ENCODE measurements around the gene WAS. TPM values are rescaled to one million over a fixed set of nuclear protein-coding genes. Genes with fewer than 3 reads are reported as not detected.

WAS gene
- polyA plus RNA-seq, 10 donors, result 3.0 to 8.0 (median 3.9) TPM

- no peak for DNase-seq
These were observed 27.7 kb downstream of the WAS start for GRCh38 chrX:48711162-48711928.

GRCh38 chrX:48711929-48712505, 28.4 kb downstream of the WAS start:
- DNase-seq, result no peak

DNA sequence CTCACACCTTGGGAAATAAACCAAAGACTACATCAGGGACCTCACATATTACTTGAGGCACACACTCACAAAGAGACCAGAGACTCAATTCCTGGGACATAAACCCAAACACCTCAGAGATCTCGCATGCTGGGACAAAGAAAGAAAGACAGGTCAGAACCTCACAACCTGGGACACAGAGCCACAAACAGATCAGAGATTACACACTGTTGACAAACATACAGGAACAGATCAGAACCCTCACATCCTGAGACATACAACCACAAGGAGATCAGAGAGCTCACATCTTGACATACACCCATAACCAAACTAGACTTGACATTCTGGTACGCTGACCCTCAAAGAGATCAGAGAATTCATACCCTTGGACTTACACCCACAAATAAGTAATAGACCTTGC, 30.2 kb downstream of the WAS start:
- DNase-seq, result no peak

GRCh38 chrX:48714573-48714972, 31.0 kb downstream of the WAS start:
- DNase-seq, result no peak

- DNase-seq, result peak in 1 of 3 donors; percentile 27
These were observed 31.5 kb downstream of the WAS start for GRCh38 chrX:48715072-48715471.

DNA sequence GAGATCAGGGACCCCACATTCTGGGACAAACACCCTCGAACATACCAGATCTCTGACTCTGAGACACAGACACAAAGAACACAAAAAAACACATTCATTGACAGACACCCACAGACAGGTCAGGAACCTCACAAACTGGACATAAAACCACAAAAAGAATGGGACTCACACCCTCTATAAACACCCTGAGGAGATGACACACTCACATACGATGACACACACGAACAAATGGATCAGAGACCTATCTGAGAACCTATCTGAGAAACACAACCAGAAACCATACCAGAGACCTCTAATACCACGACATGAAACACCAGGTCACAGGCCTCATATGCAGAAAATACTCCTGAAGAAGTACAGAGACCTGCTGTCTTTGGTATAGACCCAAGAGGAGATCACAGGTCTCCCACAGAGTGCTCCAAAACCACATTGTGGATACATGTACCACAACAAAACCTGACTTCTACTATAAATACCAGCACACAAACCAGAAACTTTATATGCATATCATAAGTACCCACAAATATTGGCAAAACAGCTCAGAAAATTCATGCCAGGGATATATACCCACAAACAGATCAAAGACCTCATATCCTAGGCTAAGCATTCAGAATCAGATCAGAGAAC, 32.4 kb downstream of the WAS start:
- DNase-seq, result no peak

DNA sequence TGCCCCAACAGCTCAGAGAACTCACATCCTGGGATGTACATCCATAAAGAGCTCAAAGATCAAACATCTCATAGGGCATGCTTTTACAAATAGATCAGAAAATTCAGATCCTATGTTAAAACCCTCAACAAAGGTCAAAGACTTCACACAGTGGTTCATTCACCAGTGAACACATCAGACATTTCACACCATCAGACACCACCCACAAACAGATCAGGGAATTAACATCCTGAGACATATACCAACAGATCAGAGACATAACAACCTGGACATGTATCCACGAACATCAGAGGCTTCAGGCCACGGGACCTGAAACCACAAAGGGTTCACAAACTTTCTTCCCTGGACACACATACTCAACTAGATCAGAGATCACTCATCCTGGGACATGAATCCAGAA, 36.4 kb downstream of the WAS start:
- DNase-seq, result no peak

- DNase-seq, result no peak
These were observed 37.1 kb downstream of the WAS start for GRCh38 chrX:48720577-48721250.

DNA sequence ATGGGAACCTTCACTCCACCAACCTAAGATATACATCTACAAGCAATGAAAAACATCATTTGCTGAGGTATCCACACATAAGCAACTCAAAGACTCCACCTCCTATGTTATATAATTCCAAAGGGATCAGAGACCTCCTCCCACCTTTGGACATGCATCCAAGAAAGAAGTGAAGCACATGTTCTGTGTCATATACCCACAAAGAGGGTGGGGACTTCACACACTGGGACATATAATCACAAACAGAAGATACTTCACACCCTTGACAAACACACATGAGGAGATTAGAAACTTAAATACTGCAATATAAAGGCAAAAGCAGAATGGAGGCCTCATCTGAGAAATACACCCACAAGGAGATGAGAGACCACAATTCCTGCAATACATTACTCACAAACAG, 38.3 kb downstream of the WAS start:
- no peak for DNase-seq

- no peak for DNase-seq
These were observed 43.0 kb downstream of the WAS start for GRCh38 chrX:48726596-48726995.

- no peak for DNase-seq
These were observed 45.1 kb downstream of the WAS start for GRCh38 chrX:48728653-48729052.

- no peak for DNase-seq
These were observed 52.7 kb downstream of the WAS start for GRCh38 chrX:48736303-48736702.

DNA sequence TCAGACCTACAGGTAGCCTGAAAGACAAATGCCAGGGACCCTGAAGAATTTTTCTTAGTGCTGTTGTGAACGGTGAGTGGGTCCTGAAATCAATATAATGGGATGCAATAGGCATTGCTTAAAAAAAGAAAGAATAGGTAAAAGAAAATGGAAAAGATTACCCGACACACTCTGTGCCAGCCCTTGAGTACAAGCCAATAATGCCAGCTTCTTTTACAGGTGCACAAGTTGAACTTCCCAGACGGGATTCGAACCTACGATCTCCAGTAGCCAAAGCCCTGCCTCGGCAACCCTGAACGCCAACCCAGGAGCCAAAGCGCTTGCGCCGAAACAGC, 53.2 kb downstream of the WAS start:
- no peak for DNase-seq

DNA sequence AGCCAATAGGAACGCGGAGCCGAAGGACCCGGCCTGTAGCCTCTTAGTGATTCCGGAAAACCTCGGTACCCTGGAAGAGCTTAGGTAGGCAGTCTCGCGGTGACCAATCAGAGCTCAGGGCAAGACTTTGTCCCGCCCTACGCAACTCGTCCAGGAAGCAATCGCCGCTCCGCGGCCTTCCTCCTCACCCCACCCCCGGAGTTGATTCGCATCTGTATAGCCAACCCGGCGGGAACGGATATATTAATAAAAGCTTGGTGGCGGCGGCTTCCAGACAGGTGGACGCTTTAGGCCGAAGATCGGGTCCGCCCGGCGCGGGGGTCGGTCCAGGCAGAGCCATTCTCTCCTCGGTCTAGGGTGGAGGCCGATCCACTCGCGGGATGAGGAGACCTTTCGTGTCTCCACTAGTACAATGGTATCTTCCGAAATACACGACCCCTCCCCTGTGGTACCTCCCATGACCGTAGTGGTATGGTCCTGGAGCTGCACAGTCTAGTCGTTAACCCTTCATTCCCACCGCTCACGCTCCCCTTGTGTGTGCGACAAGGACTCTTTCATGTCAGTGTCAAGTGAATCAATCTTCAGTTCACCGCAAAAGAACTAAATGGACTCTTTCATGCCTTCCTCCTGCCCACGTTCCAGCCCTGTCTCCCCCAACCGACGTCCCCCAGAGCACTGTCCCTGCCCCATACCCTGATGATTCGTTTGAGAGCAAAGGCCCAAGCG, 53.8 kb downstream of the WAS start:
- DNase-seq, result peak; percentile 95 to 97 (median 96)

GRCh38 chrX:48737940-48738339, 54.3 kb downstream of the WAS start:
- no peak for DNase-seq

Other genes with a start within 250 kb of the WAS start
- 10 to 100 TPM in 1 of 10 donors, 1 to 10 TPM in 9; 5.0 to 10.5 (median 7.9) TPM for gene SLC38A5, start 213.5 kb upstream of the WAS start, polyA plus RNA-seq (ENCODE audit: insufficient read length in 10 of 10)
- 10 to 100 TPM; 22.5 to 35.8 (median 26.3) TPM for gene FTSJ1, start 207.6 kb upstream of the WAS start, polyA plus RNA-seq (ENCODE audit: insufficient read length in 10 of 10)
- gene PORCN, start 174.8 kb upstream of the WAS start, polyA plus RNA-seq (ENCODE audit: insufficient read length in 10 of 10), result 1 to 10 TPM; 2.3 to 4.7 (median 3.7) TPM
- gene EBP, start 162.0 kb upstream of the WAS start, polyA plus RNA-seq (ENCODE audit: insufficient read length in 10 of 10), result 10 to 100 TPM; 14.4 to 24.9 (median 16.5) TPM
- 10 to 100 TPM in 1 of 10 donors, 1 to 10 TPM in 9; 6.8 to 10.1 (median 8.4) TPM for gene TBC1D25, start 144.1 kb upstream of the WAS start, polyA plus RNA-seq (ENCODE audit: insufficient read length in 10 of 10)
- gene RBM3, start 109.3 kb upstream of the WAS start, polyA plus RNA-seq (ENCODE audit: insufficient read length in 10 of 10), result 100 to 1,000 TPM; 227 to 395 (median 356) TPM
- gene WDR13, start 86.3 kb upstream of the WAS start, polyA plus RNA-seq (ENCODE audit: insufficient read length in 10 of 10), result 100 to 1,000 TPM in 2 of 10 donors, 10 to 100 TPM in 8; 83.4 to 115 (median 94.9) TPM
- 1 to 10 TPM; 3.2 to 5.5 (median 3.9) TPM for gene SUV39H1, start 12.9 kb downstream of the WAS start, polyA plus RNA-seq (ENCODE audit: insufficient read length in 10 of 10)
- not detected for gene GLOD5, start 77.9 kb downstream of the WAS start, polyA plus RNA-seq (ENCODE audit: insufficient read length in 10 of 10)
- gene GATA1, start 102.8 kb downstream of the WAS start, polyA plus RNA-seq (ENCODE audit: insufficient read length in 10 of 10), result 1 to 10 TPM in 2 of 10 donors, under 1 TPM in 8; 0.28 to 1.9 (median 0.65) TPM
- gene HDAC6, start 118.3 kb downstream of the WAS start, polyA plus RNA-seq (ENCODE audit: insufficient read length in 10 of 10), result 100 to 1,000 TPM in 5 of 10 donors, 10 to 100 TPM in 5; 76.5 to 118 (median 95.7) TPM
- gene ERAS, start 142.7 kb downstream of the WAS start, polyA plus RNA-seq (ENCODE audit: insufficient read length in 10 of 10), result not detected
- gene PCSK1N, start 151.8 kb downstream of the WAS start, polyA plus RNA-seq (ENCODE audit: insufficient read length in 10 of 10), result under 1 TPM in 6 of 10 donors, not detected in 4; 0.15 to 0.76 (median 0.22) TPM
- 10 to 100 TPM; 24.1 to 39.0 (median 30.1) TPM for gene TIMM17B, start 214.0 kb downstream of the WAS start, polyA plus RNA-seq (ENCODE audit: insufficient read length in 10 of 10)
- gene PQBP1, start 214.1 kb downstream of the WAS start, polyA plus RNA-seq (ENCODE audit: insufficient read length in 10 of 10), result 10 to 100 TPM; 45.2 to 72.5 (median 57.7) TPM
- 10 to 100 TPM; 12.9 to 20.8 (median 16.2) TPM for gene SLC35A2, start 227.8 kb downstream of the WAS start, polyA plus RNA-seq (ENCODE audit: insufficient read length in 10 of 10)
- 1 to 10 TPM; 1.3 to 9.1 (median 2.1) TPM for gene PIM2, start 235.2 kb downstream of the WAS start, polyA plus RNA-seq (ENCODE audit: insufficient read length in 10 of 10)